Endothelial cell of umbilical vein (primary cell): ENCODE data around the gene OTUD7B.

Source experiments
- JUN ChIP-seq: IDR thresholded peaks from 2 replicates; pipeline ENCODE4 v1.6.1; 2011; ENCODE audit warnings: borderline replicate concordance, low read depth; ENCODE audit not compliant: insufficient read length, insufficient read depth
- TF ChIP-seq, protein P1 (sequence below), 2 donors: IDR thresholded peaks; 1 replicate in 1 of 2; 2 replicates in 1 of 2; pipeline ENCODE4 v1.5.1; 2011; ENCODE audit warnings: low read length in 2 of 2, mild to moderate bottlenecking in 2 of 2, moderate library complexity in 2 of 2, control low read depth in 1 of 2, inconsistent platforms in 1 of 2, low read depth in 1 of 2; ENCODE audit not compliant: insufficient read depth in 1 of 2; ENCODE audit errors: extremely low read depth in 1 of 2

- no peak for TF ChIP-seq JUN
- TF ChIP-seq, protein P1, sequence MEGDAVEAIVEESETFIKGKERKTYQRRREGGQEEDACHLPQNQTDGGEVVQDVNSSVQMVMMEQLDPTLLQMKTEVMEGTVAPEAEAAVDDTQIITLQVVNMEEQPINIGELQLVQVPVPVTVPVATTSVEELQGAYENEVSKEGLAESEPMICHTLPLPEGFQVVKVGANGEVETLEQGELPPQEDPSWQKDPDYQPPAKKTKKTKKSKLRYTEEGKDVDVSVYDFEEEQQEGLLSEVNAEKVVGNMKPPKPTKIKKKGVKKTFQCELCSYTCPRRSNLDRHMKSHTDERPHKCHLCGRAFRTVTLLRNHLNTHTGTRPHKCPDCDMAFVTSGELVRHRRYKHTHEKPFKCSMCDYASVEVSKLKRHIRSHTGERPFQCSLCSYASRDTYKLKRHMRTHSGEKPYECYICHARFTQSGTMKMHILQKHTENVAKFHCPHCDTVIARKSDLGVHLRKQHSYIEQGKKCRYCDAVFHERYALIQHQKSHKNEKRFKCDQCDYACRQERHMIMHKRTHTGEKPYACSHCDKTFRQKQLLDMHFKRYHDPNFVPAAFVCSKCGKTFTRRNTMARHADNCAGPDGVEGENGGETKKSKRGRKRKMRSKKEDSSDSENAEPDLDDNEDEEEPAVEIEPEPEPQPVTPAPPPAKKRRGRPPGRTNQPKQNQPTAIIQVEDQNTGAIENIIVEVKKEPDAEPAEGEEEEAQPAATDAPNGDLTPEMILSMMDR (IDR thresholded peaks at IDR 0.05; ENCODE audit: extremely low read depth in 1 of 2, insufficient read depth in 1 of 2, low read depth in 1 of 2, low read length in 2 of 2): no peak
Measured at GRCh38 chr1:149923626-149924025, 86.9 kb downstream of the OTUD7B start.
